Measurements from ENCODE around the gene HOGA1. TPM values are rescaled to one million over a fixed set of nuclear protein-coding genes. Genes with fewer than 3 reads are reported as not detected.

The HOGA1 gene
- total and polyA plus RNA-seq, 2 of the 13 experiments (the other 11 are each of a cell fraction or from before 2014, with no cell fraction given), result 7.6 to 19.5 TPM

- peak; percentile 42 for TF ChIP-seq ZNF687 (CRISPR knock-in tag; IDR thresholded peaks at IDR 0.05)
- 0 out of 2 replicates have a peak, but pooled peaks have one; percentile 9 for TF ChIP-seq ZFP91 (CRISPR knock-in tag; IDR thresholded peaks at IDR 0.05; ENCODE audit: borderline replicate concordance)
- 0 out of 2 replicates have a peak, but pooled peaks have one; percentile 25 for TF ChIP-seq ZNF605 (CRISPR knock-in tag; IDR thresholded peaks at IDR 0.05)
- peak; percentile 83 for TF ChIP-seq CTCF (CRISPR knock-in tag; IDR thresholded peaks at IDR 0.05)
- TF ChIP-seq HNRNPL (IDR thresholded peaks at IDR 0.05; ENCODE audit: low read depth, low read length), result 0 out of 2 replicates have a peak, but pooled peaks have one; percentile 49
- TF ChIP-seq JUN (CRISPR knock-in tag; IDR thresholded peaks at IDR 0.05), result no peak
- TF ChIP-seq SALL1 (CRISPR knock-in tag; IDR thresholded peaks at IDR 0.05), result peak; percentile 35; the same call in 1 of the 2 replicates
- TF ChIP-seq RAD21 (CRISPR knock-in tag; IDR thresholded peaks at IDR 0.05), result peak; percentile 41; the same call in 1 of the 2 replicates
- TF ChIP-seq STAG1 (CRISPR knock-in tag; IDR thresholded peaks at IDR 0.05), result peak; percentile 58
- TF ChIP-seq RXRB (CRISPR knock-in tag; IDR thresholded peaks at IDR 0.05; ENCODE audit: borderline replicate concordance), result peak; percentile 16; the same call in 1 of the 2 replicates
- TF ChIP-seq XRCC5 (optimal IDR thresholded peaks at IDR 0.05; ENCODE audit: low read length), result peak; percentile 70
- TF ChIP-seq ZFX (CRISPR knock-in tag; IDR thresholded peaks at IDR 0.05; ENCODE audit: low read depth), result peak; percentile 28; the same call in 1 of the 2 replicates
- TF ChIP-seq, protein P1, sequence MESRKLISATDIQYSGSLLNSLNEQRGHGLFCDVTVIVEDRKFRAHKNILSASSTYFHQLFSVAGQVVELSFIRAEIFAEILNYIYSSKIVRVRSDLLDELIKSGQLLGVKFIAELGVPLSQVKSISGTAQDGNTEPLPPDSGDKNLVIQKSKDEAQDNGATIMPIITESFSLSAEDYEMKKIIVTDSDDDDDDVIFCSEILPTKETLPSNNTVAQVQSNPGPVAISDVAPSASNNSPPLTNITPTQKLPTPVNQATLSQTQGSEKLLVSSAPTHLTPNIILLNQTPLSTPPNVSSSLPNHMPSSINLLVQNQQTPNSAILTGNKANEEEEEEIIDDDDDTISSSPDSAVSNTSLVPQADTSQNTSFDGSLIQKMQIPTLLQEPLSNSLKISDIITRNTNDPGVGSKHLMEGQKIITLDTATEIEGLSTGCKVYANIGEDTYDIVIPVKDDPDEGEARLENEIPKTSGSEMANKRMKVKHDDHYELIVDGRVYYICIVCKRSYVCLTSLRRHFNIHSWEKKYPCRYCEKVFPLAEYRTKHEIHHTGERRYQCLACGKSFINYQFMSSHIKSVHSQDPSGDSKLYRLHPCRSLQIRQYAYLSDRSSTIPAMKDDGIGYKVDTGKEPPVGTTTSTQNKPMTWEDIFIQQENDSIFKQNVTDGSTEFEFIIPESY (CRISPR knock-in tag; IDR thresholded peaks at IDR 0.05), result 0 out of 2 replicates have a peak, but pooled peaks have one; percentile 44
These were observed 49.3 kb upstream of the HOGA1 start (continued) for GRCh38 chr10:97534746-97535367.

Measured in HepG2 (cell line).